ENCODE measurements around the gene CYP27B1. TPM values are rescaled to one million over a fixed set of nuclear protein-coding genes. Genes with fewer than 3 reads are reported as not detected.

The CYP27B1 gene
- total RNA-seq, 4 donors from 2014 or later: not detected

DNA sequence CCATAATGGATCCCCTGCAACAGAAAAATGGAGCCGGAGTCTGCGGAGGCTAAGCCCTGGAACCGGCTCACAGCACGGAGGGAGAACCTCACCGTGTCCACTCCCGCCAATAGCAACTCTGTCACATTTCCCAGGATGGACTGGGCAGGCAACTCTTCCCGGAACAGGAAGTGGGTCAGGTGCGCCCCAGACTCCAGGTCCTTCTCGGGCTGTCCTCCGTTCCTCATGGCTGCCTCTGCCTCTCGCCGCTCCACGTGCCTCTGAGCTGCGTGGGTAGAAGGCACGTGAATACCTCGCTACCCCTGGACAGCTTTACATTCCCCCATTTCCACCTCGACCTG lies 2.2 kb downstream of the CYP27B1 start:
- no peak overlapping the region for H3K27ac ChIP-seq
- H3K36me3 ChIP-seq: peaks cover 0 to 21% of the 10 kb centered on the region in 2 donors
- DNase-seq (no peak), ATAC-seq (no peak)
- H3K4me3 ChIP-seq: peak overlapping the region; percentile 26 to 52 (median 42)
- no peaks in the 10 kb centered on the region for H3K9me3 ChIP-seq
- H3K27me3 ChIP-seq: peaks cover 46 to 57% (median 52%) of the 10 kb centered on the region in 3 donors
- intact Hi-C loops (cut with DNase I; ENCODE audit: low total_unique reads): no loop called here
- H3K4me1 ChIP-seq: peaks cover 16 to 22% of the 10 kb centered on the region in 2 donors
- in situ Hi-C loops (cut with MboI; ENCODE audit: low sequenced_read_pairs in 4 of 4): no loop called here
- TF ChIP-seq, protein P1, sequence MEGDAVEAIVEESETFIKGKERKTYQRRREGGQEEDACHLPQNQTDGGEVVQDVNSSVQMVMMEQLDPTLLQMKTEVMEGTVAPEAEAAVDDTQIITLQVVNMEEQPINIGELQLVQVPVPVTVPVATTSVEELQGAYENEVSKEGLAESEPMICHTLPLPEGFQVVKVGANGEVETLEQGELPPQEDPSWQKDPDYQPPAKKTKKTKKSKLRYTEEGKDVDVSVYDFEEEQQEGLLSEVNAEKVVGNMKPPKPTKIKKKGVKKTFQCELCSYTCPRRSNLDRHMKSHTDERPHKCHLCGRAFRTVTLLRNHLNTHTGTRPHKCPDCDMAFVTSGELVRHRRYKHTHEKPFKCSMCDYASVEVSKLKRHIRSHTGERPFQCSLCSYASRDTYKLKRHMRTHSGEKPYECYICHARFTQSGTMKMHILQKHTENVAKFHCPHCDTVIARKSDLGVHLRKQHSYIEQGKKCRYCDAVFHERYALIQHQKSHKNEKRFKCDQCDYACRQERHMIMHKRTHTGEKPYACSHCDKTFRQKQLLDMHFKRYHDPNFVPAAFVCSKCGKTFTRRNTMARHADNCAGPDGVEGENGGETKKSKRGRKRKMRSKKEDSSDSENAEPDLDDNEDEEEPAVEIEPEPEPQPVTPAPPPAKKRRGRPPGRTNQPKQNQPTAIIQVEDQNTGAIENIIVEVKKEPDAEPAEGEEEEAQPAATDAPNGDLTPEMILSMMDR (IDR thresholded peaks at IDR 0.05 in 4 of 5, conservative IDR thresholded peaks at IDR 0.05 in 1 of 5): no peak
- TF ChIP-seq POLR2A (IDR thresholded peaks at IDR 0.05): no peak

DNA sequence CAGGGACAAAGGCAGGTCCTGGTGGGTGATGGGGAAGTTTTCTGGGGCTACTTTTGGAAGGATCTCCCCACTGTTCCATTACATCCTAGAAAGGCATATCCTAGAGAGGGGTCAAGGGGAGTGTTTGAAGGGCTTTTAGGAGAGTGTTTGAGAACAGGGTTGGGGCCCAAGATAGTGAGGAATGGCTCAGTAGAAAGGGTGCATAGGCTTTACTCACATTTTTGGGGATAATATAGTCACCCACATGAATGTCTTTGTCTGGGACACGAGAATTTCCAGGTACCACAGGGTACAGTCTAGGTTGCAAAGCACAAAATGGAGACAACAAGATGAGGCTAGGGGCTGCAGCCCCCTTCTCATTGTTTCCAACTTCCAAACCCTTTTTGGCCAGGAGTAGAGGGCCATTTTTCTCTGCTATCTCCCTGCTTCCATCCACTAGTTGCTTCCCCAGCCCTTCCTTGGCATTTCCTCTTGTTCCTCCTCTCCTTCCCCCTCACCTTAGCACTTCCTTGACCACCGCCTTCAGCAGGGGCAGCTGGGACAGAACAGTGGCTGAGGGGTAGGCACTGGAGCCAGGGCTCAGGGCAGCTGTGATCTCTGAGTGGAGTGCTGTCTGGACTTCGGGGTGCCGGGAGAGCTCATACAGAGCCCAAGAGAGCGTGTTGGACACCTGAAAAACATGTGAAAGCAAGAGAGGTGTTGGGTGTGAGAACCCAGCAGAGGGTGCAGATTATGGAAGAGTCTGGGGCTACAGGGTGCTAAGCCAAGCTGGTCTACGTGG lies 2.8 kb downstream of the CYP27B1 start:
- Histone ChIP-seq H3K4me1 (peaks cover 16 to 22% of the 10 kb centered on the region in 2 donors), H3K9me3 (no peaks in the 10 kb centered on the region), H3K4me3 (no peak overlapping the region), H3K27ac (no peak overlapping the region), H3K27me3 (peaks cover 46 to 57% (median 52%) of the 10 kb centered on the region in 3 donors), H3K36me3 (peaks cover 0 to 19% of the 10 kb centered on the region in 2 donors)
- DNase-seq (no peak), ATAC-seq (no peak)
- in situ Hi-C loops (cut with MboI; ENCODE audit: low sequenced_read_pairs in 4 of 4): no loop called here
- TF ChIP-seq, protein P1 (IDR thresholded peaks at IDR 0.05 in 4 of 5, conservative IDR thresholded peaks at IDR 0.05 in 1 of 5): no peak
- TF ChIP-seq POLR2A (IDR thresholded peaks at IDR 0.05): no peak
- intact Hi-C loops (cut with DNase I; ENCODE audit: low total_unique reads): no loop called here

DNA sequence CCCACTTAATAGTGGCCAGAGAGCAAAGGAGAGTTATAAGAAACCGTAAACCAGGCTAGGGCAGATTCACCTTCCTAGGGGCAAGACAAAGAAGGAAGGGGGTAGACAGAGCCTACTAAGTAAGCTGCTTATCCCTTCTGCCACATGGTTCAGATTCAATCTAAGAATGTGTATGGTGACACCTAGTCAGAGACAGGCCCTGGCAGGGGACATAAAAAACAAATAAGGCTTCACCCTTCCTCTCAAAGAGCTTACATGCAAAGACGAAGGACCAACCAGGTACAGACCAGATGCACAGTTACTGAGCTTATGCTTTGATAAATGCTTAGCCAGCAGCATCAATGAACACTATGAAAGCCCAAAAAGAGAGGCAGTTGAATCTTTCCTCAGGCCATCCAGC lies 4.4 kb downstream of the CYP27B1 start:
- DNase-seq (no peak), ATAC-seq (no peak)
- in situ Hi-C loops (cut with MboI; ENCODE audit: low sequenced_read_pairs in 4 of 4) (no loop called here), intact Hi-C loops (cut with DNase I; ENCODE audit: low total_unique reads) (no loop called here)
- TF ChIP-seq, protein P1 (IDR thresholded peaks at IDR 0.05 in 4 of 5, conservative IDR thresholded peaks at IDR 0.05 in 1 of 5): no peak
- no peak for TF ChIP-seq POLR2A (IDR thresholded peaks at IDR 0.05)
- Histone ChIP-seq H3K9me3 (no peaks in the 10 kb centered on the region), H3K36me3 (peaks cover 0 to 20% of the 10 kb centered on the region in 2 donors), H3K4me3 (no peak overlapping the region), H3K27ac (no peak overlapping the region), H3K27me3 (peaks cover 46 to 57% (median 52%) of the 10 kb centered on the region in 3 donors), H3K4me1 (peaks cover 16 to 22% of the 10 kb centered on the region in 2 donors)

DNA sequence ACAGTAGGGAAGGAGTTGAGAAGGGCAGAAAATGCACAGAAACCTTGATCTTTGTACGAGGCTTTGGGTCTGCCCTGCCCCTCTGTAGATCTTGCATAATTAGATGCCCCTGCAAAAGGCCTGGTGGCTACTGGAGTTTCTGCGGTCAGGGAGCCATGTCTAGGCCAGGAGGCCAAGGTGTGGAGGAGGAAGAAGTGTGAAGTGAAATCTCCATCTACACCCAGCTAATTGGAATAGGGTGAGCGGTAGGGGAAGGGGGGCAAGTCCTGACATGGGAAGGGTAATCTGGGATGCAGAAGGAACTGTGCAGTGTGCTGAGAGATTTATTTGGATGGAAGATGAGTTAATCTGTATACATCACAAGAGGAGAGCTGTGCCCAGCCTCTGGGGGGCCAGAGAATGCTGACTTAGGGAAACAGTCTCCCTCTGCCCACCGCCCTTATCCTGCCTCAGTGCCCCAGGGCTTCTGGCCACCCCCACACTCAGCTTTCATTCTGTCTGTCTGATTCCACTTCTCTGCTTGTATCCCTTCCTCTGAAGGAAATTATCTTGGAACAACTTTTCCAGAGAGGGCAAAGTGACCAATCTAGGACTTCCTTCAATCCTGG lies 5.4 kb downstream of the CYP27B1 start:
- Histone ChIP-seq H3K4me1 (peaks cover 12 to 19% of the 10 kb centered on the region in 2 donors), H3K27ac (no peak overlapping the region), H3K4me3 (no peak overlapping the region), H3K9me3 (no peaks in the 10 kb centered on the region), H3K27me3 (peaks cover 38 to 50% (median 47%) of the 10 kb centered on the region in 3 donors), H3K36me3 (peaks cover 0 to 21% of the 10 kb centered on the region in 2 donors)
- DNase-seq (no peak), ATAC-seq (no peak)
- TF ChIP-seq, protein P1 (IDR thresholded peaks at IDR 0.05 in 4 of 5, conservative IDR thresholded peaks at IDR 0.05 in 1 of 5): no peak
- TF ChIP-seq POLR2A (IDR thresholded peaks at IDR 0.05): no peak
- intact Hi-C loops (cut with DNase I; ENCODE audit: low total_unique reads) (no loop called here), in situ Hi-C loops (cut with MboI; ENCODE audit: low sequenced_read_pairs in 4 of 4) (no loop called here)

Data from gastrocnemius medialis (tissue), 4 donors.